Gastroesophageal sphincter (tissue), 3 donors: ENCODE measurements around the gene ZDHHC12.

Experiments used
- POLR2A ChIP-seq, 2 donors: fragments of 450-650 bp; IDR thresholded peaks; one replicate each; pipeline ENCODE4 v1.6.1; 2017; ENCODE audit warnings: antibody characterized with exemption in 2 of 2, mild to moderate bottlenecking in 2 of 2, moderate library complexity in 1 of 2
- TF ChIP-seq, protein P1 (sequence below), 4 experiments: fragments of 200-600 bp in 2 of 4; fragments of 450-650 bp in 2 of 4; sonication (generic) in 1 of 4; IDR thresholded peaks; one replicate each; pipeline ENCODE4 v1.5.1; 2017 to 2019; ENCODE audit warnings: antibody characterized with exemption in 4 of 4, mild to moderate bottlenecking in 2 of 4, moderate library complexity in 2 of 4

DNA sequence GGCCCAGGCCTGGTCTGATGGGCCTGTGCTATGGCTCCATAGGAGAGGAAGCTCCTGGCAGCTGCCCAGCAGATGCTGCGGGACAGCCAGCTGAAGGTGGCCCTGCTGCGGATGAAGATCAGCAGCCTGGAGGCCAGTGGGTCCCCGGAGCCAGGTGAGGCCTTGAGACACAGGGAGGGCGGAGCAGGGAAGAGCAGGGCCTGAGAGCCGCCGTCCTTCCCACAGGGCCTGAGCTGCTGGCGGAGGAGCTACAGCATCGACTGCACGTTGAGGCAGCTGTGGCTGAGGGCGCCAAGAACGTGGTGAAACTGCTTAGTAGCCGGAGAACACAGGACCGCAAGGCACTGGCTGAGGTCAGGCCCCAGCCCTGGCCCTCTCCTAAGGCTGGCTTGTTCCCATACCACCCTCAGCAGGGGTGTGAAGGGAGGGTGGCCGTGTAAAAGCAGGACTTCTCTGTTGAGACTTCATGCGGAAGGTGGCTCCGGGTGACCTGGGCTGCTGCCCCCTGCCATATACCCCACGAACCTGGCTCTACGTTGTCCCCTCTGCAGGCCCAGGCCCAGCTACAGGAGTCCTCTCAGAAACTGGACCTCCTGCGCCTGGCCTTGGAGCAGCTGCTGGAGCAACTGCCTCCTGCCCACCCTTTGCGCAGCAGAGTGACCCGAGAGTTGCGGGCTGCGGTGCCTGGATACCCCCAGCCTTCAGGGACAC lies 17.1 kb downstream of the ZDHHC12 start:
- TF ChIP-seq, protein P1, sequence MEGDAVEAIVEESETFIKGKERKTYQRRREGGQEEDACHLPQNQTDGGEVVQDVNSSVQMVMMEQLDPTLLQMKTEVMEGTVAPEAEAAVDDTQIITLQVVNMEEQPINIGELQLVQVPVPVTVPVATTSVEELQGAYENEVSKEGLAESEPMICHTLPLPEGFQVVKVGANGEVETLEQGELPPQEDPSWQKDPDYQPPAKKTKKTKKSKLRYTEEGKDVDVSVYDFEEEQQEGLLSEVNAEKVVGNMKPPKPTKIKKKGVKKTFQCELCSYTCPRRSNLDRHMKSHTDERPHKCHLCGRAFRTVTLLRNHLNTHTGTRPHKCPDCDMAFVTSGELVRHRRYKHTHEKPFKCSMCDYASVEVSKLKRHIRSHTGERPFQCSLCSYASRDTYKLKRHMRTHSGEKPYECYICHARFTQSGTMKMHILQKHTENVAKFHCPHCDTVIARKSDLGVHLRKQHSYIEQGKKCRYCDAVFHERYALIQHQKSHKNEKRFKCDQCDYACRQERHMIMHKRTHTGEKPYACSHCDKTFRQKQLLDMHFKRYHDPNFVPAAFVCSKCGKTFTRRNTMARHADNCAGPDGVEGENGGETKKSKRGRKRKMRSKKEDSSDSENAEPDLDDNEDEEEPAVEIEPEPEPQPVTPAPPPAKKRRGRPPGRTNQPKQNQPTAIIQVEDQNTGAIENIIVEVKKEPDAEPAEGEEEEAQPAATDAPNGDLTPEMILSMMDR (IDR thresholded peaks at IDR 0.05): no peak
- TF ChIP-seq POLR2A (IDR thresholded peaks at IDR 0.05): no peak
